Adipocyte (in vitro differentiated cells): ENCODE measurements around the gene SYCN.
A peak's percentile ranks its signal among the peaks of the same experiment; 100 is the strongest.

Source experiments
- DNase-seq: peaks from one replicate; pipeline ENCODE4 v3.0.0-alpha.2; 2015; ENCODE audit warnings: low read depth
- H3K27me3 ChIP-seq: replicated peaks from 2 replicates; pipeline ENCODE4 v1.7.0; 2013; ENCODE audit warnings: mild to moderate bottlenecking, low read length, moderate library complexity; ENCODE audit not compliant: control insufficient read depth, insufficient read depth
- H3K36me3 ChIP-seq: 2 replicates; pipeline ENCODE4 v1.7.0; 2013; ENCODE audit warnings: low read length, mild to moderate bottlenecking, moderate library complexity; ENCODE audit not compliant: control insufficient read depth, insufficient read depth, severe bottlenecking
- H3K4me1 ChIP-seq: 2 replicates; pipeline ENCODE4 v1.7.0; 2013; ENCODE audit warnings: mild to moderate bottlenecking, low read length, moderate library complexity; ENCODE audit not compliant: control insufficient read depth, insufficient read depth
- H3K4me3 ChIP-seq: 2 replicates; pipeline ENCODE4 v1.7.0; 2013; ENCODE audit warnings: mild to moderate bottlenecking, low read length, moderate library complexity
- H3K9ac ChIP-seq: 2 replicates; pipeline ENCODE4 v1.7.0; 2013; ENCODE audit warnings: mild to moderate bottlenecking, low read length, moderate library complexity
- H3K9me3 ChIP-seq: 2 replicates; pipeline ENCODE4 v1.7.0; 2013; ENCODE audit warnings: mild to moderate bottlenecking, low read length, moderate library complexity; ENCODE audit not compliant: control insufficient read depth

The SYCN gene

DNA sequence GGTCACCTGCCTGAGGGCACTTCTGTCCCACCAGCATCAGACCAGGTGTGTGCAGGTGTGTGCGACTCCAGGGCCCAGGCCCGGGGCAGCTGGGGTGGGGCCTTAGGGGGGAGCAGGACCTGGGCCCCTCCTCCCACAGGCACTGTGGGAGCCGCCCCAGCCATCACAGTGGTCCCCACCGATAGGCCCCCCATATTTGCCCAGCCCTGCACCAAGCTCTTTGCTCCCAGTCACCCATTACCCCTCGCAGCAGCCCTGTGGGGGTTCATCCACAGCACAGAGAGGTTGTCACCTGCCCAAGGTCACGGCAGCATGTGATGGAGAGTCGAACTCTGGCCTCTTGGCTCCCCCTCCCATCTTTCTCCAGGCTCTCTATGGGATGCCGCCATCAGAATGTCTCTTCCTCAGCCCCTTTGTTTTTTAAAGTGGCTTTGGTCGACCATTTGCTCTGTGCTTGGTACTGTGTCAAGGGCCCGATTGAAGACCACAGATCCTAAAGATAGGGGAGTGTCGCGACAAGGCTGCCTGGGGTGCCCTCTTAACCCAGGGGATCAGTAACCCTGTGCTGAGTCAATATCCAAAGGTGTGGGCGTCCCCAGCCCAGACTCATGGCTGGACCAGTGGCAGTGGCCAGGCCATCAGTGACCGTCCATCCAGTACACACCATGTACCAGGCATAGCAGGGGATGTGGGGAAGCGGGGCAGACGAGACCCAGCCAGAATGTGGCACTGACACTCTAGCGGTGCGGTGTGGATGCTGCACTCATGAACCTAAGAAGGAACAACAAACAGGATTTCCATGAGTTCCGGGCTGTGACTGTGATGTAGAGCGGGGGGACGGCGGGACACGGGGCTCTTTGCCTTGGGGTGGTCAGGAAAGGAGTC is 35.6 kb downstream of the SYCN start:
- H3K4me3 ChIP-seq, result no peak overlapping the region
- peaks cover 9% of the 10 kb centered on the region for H3K4me1 ChIP-seq
- H3K9ac ChIP-seq, result no peak overlapping the region
- no peaks in the 10 kb centered on the region for H3K9me3 ChIP-seq
- no peaks in the 10 kb centered on the region for H3K27me3 ChIP-seq
- peaks cover 4% of the 10 kb centered on the region for H3K36me3 ChIP-seq
- no peak for DNase-seq

DNA sequence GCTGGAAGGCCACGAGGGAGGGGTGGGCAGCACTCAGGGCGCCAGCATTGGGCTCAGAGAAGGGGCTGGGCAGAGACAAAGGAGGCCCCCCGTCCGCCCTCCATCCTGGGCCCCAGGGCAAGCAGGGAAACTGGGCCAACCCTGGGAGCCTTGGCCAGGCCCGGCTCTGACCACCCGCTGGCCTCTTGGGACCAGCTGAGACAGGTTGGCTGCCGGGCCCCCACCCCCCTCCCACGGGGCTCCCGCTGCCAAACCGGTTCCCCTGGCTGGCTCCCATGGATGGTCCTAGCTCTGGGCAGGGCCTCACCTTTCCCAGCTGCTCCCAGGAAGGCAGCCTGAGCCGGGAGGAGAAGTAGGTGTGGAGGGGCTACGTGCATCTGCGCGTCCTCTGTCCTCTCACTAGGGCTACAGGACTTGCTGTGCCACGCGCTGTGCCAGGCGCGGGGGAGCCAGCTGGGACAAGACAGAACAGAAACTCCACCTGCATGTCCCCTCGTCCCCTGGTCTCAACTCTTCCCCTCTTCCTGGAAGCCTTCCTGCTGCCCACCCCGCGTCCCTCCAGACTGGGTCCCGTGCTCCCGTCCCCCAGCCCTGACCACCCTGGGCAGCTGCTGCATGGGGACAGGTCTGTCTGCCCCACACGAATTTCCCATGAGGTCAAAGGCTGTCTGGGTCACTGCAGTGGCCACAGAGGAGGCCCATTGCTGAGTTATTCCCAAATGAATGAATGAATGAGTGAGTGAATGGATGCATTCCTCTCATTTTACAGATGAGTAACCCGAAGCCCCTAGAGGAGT is 36.4 kb downstream of the SYCN start:
- Histone ChIP-seq H3K9ac (no peak overlapping the region), H3K9me3 (no peaks in the 10 kb centered on the region), H3K27me3 (no peaks in the 10 kb centered on the region), H3K36me3 (peaks cover 4% of the 10 kb centered on the region), H3K4me3 (no peak overlapping the region), H3K4me1 (peaks cover 9% of the 10 kb centered on the region)
- no peak for DNase-seq

DNA sequence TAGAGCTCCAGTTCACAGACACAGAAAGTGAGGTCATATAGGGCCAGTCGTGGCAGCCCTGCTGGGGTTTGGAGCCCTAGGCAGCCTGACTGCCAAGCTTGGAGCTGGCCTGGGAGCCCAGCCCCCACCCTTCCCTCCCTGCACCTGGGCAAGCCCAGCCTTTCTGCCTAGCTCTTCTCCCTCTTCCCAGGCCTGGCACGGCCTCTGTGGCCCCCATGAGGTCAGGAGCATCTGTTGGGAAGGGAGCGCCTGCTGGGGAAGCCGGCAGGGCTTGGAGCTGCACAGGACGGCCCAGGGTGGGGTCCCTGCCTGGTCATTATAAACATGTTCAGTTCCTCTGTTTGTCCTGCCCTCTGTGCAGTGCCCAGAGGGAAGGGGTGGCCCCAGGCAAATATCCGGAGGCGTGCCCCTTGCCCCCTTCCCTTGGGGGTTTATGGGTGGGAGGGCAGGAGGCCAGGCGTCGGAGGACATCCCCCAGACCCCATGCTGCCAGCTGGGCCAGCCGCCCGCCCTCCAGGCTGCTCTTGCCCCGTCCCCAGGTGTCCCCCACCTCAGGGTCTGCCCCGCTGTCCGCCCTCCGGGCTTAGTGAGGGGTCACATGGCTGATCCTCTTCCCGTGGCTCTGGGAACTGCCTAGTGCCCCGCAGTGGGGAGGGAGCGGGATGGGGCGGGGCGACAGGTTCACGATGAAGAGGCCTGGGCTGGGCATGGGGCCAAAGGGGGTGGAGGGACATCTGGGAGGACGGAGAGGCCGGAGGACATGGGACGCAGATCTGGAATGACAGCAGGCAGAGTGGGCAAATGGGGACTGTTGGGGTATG is 37.3 kb downstream of the SYCN start:
- no peak for DNase-seq
- Histone ChIP-seq H3K9me3 (no peaks in the 10 kb centered on the region), H3K4me3 (no peak overlapping the region), H3K27me3 (no peaks in the 10 kb centered on the region), H3K9ac (no peak overlapping the region), H3K36me3 (peaks cover 4% of the 10 kb centered on the region), H3K4me1 (peaks cover 9% of the 10 kb centered on the region)

DNA sequence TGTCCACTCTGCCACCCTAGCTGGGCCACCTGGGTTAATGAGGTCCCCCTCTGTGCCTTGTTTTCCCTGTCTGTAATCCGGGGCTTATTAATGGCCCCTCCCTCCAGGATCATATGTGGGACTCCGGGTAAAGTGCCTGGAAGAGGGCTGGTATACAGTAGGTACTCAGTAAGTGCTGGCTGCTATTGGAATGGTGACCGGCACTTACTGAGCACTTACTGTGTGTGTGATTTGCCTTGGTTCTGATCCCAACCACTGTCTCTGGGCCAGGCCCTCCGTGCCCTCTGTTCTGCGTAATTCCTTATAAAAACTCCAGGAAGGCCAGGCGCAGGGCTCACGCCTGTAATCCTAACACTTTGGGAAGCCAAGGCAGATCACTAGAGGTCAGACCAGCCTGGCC is 38.2 kb downstream of the SYCN start:
- no peak overlapping the region for H3K9ac ChIP-seq
- H3K9me3 ChIP-seq, result no peaks in the 10 kb centered on the region
- H3K4me3 ChIP-seq, result no peak overlapping the region
- H3K36me3 ChIP-seq, result peaks cover 4% of the 10 kb centered on the region
- no peak for DNase-seq
- H3K4me1 ChIP-seq, result peaks cover 13% of the 10 kb centered on the region
- no peaks in the 10 kb centered on the region for H3K27me3 ChIP-seq

DNA sequence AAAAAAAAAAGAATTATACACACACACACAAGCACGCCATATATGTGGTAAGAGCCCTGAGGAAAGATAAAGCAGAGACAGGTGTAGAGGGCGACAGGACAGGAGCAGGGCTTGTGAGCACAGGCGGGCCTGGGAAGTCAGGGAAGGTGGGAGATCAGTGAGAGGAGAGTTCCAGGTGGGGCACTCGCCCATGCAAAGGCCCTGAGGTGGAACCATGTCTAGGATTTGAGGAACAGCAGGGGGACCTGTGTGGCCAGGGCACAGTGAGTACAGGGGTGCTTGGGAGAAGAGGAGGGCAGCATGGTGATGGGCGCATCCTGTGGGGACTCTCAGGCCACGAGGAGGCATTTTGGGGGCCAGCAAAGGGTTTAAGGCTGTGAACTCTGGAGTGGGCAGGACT is 39.8 kb downstream of the SYCN start:
- H3K4me3 ChIP-seq, result no peak overlapping the region
- H3K4me1 ChIP-seq, result peaks cover 11% of the 10 kb centered on the region
- no peaks in the 10 kb centered on the region for H3K27me3 ChIP-seq
- no peaks in the 10 kb centered on the region for H3K36me3 ChIP-seq
- no peak overlapping the region for H3K9ac ChIP-seq
- H3K9me3 ChIP-seq, result no peaks in the 10 kb centered on the region
- DNase-seq, result no peak

DNA sequence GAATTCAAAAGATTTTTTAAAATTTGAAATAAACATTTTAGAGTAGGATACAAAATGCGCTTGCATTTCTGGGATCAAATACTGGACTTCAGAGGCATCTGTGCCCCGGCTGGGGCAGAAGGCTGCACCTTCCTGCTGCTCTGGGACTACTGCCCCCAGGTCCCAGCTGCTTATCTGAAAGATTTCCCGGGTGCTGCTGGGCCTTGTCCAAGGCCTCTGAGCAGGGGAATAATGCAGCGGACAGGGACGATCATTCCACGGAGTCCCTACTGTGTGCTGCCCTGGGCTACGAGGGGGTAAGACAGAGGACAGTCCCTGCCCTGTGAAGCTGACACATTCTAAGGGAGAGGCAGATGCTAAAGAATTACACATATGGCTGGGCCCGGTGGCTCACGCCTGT is 40.4 kb downstream of the SYCN start:
- Histone ChIP-seq H3K4me3 (no peak overlapping the region), H3K9ac (no peak overlapping the region), H3K9me3 (no peaks in the 10 kb centered on the region), H3K4me1 (peaks cover 11% of the 10 kb centered on the region), H3K27me3 (no peaks in the 10 kb centered on the region), H3K36me3 (no peaks in the 10 kb centered on the region)
- no peak for DNase-seq

DNA sequence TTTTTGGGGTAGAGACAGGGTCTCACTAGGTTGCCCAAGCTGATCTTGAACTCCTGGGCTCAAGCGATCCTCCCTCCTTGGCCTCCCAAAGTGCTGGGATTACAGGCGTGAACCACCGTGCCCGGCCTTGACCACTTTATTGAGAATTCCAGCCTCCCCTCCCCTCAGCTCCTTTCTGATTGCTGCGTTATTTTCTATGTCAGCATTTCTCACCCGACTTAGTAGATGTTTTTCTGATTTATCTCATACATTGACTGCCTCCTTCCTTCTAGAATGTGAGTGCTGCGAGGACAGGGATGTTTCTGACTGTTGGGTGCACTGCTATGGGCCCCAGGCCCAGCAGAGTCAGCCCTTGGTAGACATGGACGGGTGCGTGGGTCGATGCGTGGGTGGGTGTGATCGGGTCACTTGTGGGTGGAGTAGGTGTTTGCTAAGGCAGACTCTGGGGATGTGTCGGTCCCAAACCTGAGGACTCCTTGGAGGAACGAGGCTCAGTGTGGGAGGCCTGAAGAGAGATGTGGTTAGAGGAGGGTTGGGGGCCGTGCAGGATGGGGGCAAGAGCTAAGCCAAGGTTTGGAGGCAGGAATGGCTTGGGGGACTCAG is 41.5 kb downstream of the SYCN start:
- no peak overlapping the region for H3K4me3 ChIP-seq
- no peaks in the 10 kb centered on the region for H3K27me3 ChIP-seq
- no peaks in the 10 kb centered on the region for H3K9me3 ChIP-seq
- H3K4me1 ChIP-seq, result peaks cover 11% of the 10 kb centered on the region
- H3K36me3 ChIP-seq, result no peaks in the 10 kb centered on the region
- no peak overlapping the region for H3K9ac ChIP-seq
- DNase-seq, result no peak

DNA sequence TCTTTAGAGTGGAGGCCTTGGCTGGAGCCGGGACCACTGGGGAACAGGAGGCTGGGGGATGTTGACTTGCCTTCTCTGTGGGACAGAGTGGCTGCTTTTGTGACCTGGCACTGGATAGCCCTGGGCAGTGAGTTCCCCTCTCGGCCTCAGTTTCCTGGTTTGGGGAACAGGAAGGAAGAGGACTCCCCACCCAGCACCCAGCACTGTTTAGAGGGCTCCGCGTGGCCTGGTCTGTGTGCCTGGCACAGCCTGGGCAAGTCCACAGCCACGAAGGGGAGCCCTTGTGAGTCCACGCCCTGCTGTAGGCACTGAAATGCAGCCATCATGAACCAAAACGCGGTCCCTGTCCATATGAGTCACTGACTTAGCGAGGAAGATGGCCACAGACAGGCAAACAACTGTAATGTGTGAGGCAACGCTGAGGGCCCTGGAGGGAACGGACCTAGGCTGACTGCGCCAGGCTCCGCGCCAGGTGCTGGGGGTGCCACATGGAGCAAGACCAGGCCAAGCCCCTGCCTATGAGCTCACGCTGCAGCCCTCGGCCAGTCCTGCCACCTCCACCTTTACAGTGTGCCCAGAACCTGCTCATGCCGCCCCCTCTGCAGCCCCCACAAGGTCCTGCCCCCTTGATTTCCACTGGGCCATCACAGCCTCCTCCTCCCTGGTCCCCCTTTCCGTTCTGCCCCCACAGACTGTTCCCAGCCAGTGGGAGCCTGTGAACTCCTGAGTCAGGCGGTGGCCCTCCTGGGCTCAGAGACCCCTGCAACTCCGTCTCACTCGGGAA is 43.0 kb downstream of the SYCN start:
- Histone ChIP-seq H3K27me3 (no peaks in the 10 kb centered on the region), H3K4me1 (peaks cover 16% of the 10 kb centered on the region), H3K9me3 (no peaks in the 10 kb centered on the region), H3K9ac (peak overlapping the region; percentile 40), H3K4me3 (no peak overlapping the region), H3K36me3 (no peaks in the 10 kb centered on the region)
- DNase-seq, result no peak

DNA sequence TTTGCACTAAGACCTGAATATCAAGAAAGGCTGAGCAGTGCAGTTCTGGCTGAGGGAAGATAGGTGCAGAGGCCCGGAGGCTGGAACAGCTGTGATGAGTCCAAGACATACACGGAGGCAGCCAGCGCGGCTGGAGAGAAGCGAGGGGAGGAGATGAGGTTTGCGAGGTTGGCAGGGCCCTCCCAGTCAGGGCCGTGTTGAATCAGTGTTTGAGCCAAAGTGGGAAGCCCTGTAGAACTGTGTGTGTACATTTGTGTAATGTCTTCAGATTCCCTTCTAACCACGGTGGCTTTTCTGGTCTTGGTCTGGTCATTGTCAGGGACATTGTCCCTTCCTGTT is 43.6 kb downstream of the SYCN start:
- H3K9me3 ChIP-seq, result no peaks in the 10 kb centered on the region
- H3K9ac ChIP-seq, result peak overlapping the region; percentile 40
- DNase-seq, result peak; percentile 11

DNA sequence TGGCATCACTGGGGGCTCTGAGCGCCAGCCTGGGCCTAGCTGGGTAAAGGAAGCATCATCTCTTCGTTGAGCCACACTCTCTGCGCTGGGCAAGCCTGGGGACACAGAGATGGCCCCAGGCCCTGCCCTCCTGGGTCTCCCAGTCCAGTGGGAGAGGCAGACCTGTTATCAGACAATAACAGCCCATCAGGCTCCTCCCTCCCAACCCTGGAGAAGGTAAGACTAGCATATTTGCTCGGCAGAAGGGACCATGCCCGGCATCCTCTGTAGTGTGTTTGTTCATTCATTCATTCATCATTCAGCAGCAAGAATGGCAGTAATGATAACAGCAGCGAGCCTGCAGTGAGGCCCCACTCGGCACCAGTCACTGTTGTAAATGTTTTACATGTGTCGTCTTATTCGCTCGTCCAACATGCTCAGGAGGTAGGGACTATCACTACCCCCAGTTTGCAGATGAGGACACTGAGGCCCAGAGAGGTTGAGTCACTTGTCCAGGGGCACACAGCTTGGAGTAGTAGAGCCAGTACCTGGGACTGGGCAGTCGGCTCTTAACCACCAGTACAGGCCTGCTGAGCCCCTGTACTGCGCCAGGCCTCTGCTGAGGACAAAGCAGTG is 45.3 kb downstream of the SYCN start:
- Histone ChIP-seq H3K9me3 (no peaks in the 10 kb centered on the region), H3K36me3 (no peaks in the 10 kb centered on the region), H3K27me3 (no peaks in the 10 kb centered on the region), H3K9ac (no peak overlapping the region), H3K4me3 (no peak overlapping the region), H3K4me1 (peaks cover 16% of the 10 kb centered on the region)
- DNase-seq, result no peak

More for the DNA sequence above, 43.6 kb downstream of the SYCN start:
- no peaks in the 10 kb centered on the region for H3K36me3 ChIP-seq
- no peaks in the 10 kb centered on the region for H3K27me3 ChIP-seq
- H3K4me1 ChIP-seq, result peaks cover 16% of the 10 kb centered on the region
- H3K4me3 ChIP-seq, result no peak overlapping the region
